ENCODE data around the gene TAOK1.

TAOK1 gene

GRCh38 chr17:29593591-29594518, 203.7 kb downstream of the TAOK1 start:
- H3K4me3 ChIP-seq (ENCODE audit: low read depth, low read length), result peak overlapping the region; percentile 55
- TF ChIP-seq, protein P1, sequence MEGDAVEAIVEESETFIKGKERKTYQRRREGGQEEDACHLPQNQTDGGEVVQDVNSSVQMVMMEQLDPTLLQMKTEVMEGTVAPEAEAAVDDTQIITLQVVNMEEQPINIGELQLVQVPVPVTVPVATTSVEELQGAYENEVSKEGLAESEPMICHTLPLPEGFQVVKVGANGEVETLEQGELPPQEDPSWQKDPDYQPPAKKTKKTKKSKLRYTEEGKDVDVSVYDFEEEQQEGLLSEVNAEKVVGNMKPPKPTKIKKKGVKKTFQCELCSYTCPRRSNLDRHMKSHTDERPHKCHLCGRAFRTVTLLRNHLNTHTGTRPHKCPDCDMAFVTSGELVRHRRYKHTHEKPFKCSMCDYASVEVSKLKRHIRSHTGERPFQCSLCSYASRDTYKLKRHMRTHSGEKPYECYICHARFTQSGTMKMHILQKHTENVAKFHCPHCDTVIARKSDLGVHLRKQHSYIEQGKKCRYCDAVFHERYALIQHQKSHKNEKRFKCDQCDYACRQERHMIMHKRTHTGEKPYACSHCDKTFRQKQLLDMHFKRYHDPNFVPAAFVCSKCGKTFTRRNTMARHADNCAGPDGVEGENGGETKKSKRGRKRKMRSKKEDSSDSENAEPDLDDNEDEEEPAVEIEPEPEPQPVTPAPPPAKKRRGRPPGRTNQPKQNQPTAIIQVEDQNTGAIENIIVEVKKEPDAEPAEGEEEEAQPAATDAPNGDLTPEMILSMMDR (IDR thresholded peaks at IDR 0.05; ENCODE audit: borderline replicate concordance, insufficient read depth, low read depth, low read length), result peak; percentile 37; the same call in 1 of the 2 replicates

DNA sequence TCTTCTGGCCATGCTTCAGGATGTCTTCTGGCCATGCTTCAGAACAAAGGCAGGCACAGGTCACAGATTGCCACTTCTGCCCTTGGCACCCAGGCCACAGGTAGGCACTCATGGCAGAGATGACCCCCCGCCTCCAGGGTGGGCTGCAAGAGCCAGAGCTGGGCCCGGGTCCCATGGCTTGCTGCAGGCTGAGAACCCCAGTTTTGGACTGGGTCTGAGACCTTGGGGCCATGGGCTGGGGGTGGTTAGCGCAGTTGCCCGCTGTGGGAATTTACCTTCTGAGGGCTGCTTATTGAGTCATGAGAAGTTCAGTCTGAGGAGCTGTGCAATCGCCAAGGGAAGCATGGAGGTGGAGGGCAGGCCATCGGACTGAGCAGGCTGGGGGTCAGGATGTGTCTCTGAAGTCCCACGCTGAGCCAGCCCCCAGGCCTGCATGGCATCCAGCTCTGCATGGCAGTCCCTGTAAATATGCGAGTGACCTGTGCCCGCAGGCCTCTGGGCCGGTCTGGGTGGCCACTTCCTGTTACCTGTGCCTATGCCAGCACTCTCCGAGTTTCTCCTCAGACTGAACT, 204.4 kb downstream of the TAOK1 start:
- no peak overlapping the region for H3K4me3 ChIP-seq (ENCODE audit: low read depth, low read length)

GRCh38 chr17:29595107-29595942, 205.2 kb downstream of the TAOK1 start:
- TF ChIP-seq, protein P1 (IDR thresholded peaks at IDR 0.05; ENCODE audit: borderline replicate concordance, insufficient read depth, low read depth, low read length), result no peak
- no peak overlapping the region for H3K4me3 ChIP-seq (ENCODE audit: low read depth, low read length)

More for the DNA sequence above, 204.4 kb downstream of the TAOK1 start:
- TF ChIP-seq, protein P1 (IDR thresholded peaks at IDR 0.05; ENCODE audit: borderline replicate concordance, insufficient read depth, low read depth, low read length), result no peak

DNA sequence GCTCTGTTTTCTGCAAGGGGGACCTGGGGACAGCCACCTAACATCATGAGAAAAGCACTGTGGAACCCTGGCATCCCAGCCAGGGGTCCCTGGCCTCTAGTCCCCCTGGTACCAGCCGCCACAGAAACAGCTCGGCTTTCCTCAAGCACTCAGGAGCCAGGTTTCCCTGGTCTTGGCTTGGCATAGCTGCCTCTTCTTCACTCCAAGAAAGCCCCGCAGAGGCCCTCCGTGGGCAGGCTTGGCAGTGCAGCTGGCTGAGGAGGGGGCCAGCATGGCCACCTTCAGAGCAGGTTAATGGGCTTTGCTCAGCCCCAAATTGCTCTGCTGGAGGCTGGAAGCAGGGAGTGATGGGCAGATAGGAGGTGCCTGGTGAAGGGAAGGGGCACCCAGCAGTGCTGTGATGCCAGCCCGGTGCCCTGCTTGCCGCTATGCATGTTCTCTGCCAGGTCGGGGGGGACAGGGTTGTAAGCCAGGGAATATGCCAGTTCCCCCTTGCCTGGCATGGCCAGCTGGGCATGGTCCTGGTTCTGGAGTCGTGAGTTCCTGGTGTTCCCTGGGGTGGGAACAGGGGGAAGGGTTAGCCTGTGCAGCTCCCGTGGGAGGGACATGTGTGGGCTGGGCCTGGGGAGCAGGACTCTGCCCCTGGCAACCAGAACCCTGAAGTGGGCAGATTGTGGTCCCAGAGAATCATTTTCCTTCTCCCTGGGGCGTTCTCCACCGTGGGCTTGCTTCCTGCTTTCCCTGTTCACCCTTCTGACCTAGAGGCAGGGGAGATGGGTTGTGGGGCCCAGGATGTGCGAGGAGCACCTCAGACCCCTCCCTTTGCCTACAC, 206.0 kb downstream of the TAOK1 start:
- H3K4me3 ChIP-seq (ENCODE audit: low read depth, low read length), result no peak overlapping the region
- TF ChIP-seq, protein P1 (IDR thresholded peaks at IDR 0.05; ENCODE audit: borderline replicate concordance, insufficient read depth, low read depth, low read length), result no peak

DNA sequence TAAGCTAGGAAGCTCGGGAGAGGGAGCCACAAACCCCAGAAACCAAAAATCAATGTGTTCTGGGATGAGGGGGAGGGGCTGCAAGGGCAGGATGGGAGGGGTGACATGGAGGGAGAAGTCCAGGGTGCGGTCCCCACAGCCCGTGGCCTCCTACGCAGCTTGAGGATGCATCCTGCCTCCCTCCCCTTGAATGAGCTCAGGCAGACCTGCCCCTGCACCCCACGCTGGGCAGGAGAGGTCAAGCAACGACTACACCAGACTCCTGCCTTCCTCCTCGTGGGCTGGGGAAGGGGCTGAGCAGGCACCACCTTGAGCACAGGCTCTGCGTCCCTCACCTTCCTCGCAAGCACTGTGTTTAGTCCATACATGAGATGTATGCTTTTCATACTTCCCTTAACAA, 206.6 kb downstream of the TAOK1 start:
- TF ChIP-seq, protein P1 (IDR thresholded peaks at IDR 0.05; ENCODE audit: borderline replicate concordance, insufficient read depth, low read depth, low read length), result no peak
- no peak overlapping the region for H3K4me3 ChIP-seq (ENCODE audit: low read depth, low read length)
